K562 (cell line): ENCODE measurements around the gene PCDHB8. TPM values are rescaled to one million over a fixed set of nuclear protein-coding genes. Genes with fewer than 3 reads are reported as not detected.
"Not testable (repeated sequence)": the region's sequence is repeated elsewhere in the genome, so short reads cannot be mapped to it uniquely, and the experiment has no call there.

Experiments
- ATAC-seq: fragments of 200-7000 bp; cut with Tn5 transposase; 3 replicates; pipeline ENCODE4 v1.9.1; 2020; ENCODE audit warnings: moderate library complexity
- BruUV-seq: library from RNA; stranded (reverse); fragments of 400-500 nt; replicated peaks from 2 replicates; lab custom pipeline; 2021; lab: Mats Ljungman, UMichigan
- CTCF ChIA-PET: fragments of 300-600 bp; formaldehyde crosslinking; extraction: SDS; loops from one replicate; lab custom pipeline; 2021; ENCODE audit warnings: low intra/inter-chr PET ratio; lab: Yijun Ruan, JAX
- POLR2A ChIA-PET: fragments of 300-600, 350-650 bp; sonication (Branson Sonifier 250); formaldehyde crosslinking; extraction: SDS; loops from one replicate; lab custom pipeline; 2021; ENCODE audit warnings: antibody characterized with exemption, inconsistent platforms; lab: Yijun Ruan, JAX
- DNase-seq, 4 experiments: peaks; one replicate each; pipeline versions ENCODE4 v3.0.0 to v3.0.0-alpha.2; 2011 to 2018; ENCODE audit warnings: low spot score in 3 of 4, mixed read lengths in 3 of 4; ENCODE audit errors: extremely low read depth in 1 of 4
- FAIRE-seq: peaks from 2 replicates; lab custom pipeline; 2011; peaks lifted over from hg19 to GRCh38; lab: Jason Lieb, UNC
- H2AFZ ChIP-seq: 2 replicates; pipeline ENCODE4 v1.6.0; 2011; ENCODE audit warnings: low read depth, low read length, control low read depth, inconsistent platforms
- H3K27ac ChIP-seq: fragments of 200-600 bp; 3 replicates; pipeline ENCODE4 v1.8.0; 2011; ENCODE audit warnings: low read depth, mild to moderate bottlenecking, control low read depth, inconsistent platforms, low read length, moderate library complexity, mixed read lengths; ENCODE audit errors: extremely low read depth
- H3K27me3 ChIP-seq, 2 experiments: fragments of 300-600 bp in 1 of 2; 2 replicates in 1 of 2; 3 replicates in 1 of 2; pipeline versions ENCODE4 v1.6.0 to v1.8.0; 2011; ENCODE audit warnings: inconsistent platforms in 2 of 2, low read length in 2 of 2, mild to moderate bottlenecking in 1 of 2, mixed read lengths in 1 of 2, moderate library complexity in 1 of 2; ENCODE audit not compliant: control insufficient read depth in 2 of 2, insufficient read depth in 2 of 2
- H3K36me3 ChIP-seq: fragments of 300-600 bp; 3 replicates; pipeline ENCODE4 v1.8.0; 2011; ENCODE audit warnings: mild to moderate bottlenecking, low read length, inconsistent platforms; ENCODE audit not compliant: control insufficient read depth, insufficient read depth
- H3K4me1 ChIP-seq, 2 experiments: fragments of 200-600 bp in 1 of 2; replicated peaks in 1 of 2; 2 replicates in 1 of 2; 3 replicates in 1 of 2; pipeline versions ENCODE4 v1.5.1 to v1.8.0; 2011; ENCODE audit warnings: inconsistent platforms in 2 of 2, low read length in 2 of 2, mild to moderate bottlenecking in 1 of 2, mixed read lengths in 1 of 2, moderate library complexity in 1 of 2; ENCODE audit not compliant: control insufficient read depth in 2 of 2, insufficient read depth in 2 of 2
- H3K4me2 ChIP-seq: 2 replicates; pipeline ENCODE4 v1.6.1; 2011; ENCODE audit warnings: low read length, control low read depth, inconsistent platforms, mixed read lengths; ENCODE audit not compliant: insufficient read depth
- H3K4me3 ChIP-seq: fragments of 200-600 bp; sonication (generic), shearing (Covaris generic); 2 replicates; pipeline ENCODE4 v1.5.1; 2016; ENCODE audit warnings: control low read depth, inconsistent platforms
- H3K79me2 ChIP-seq: fragments of 200-600 bp; 3 replicates; pipeline ENCODE4 v1.8.0; 2011; ENCODE audit warnings: low read length, inconsistent platforms; ENCODE audit not compliant: control insufficient read depth, insufficient read depth
- H3K9ac ChIP-seq, 2 experiments: 2 replicates each; pipeline versions ENCODE4 v1.6.0 to v1.6.1; 2011; ENCODE audit warnings: low read depth in 2 of 2, low read length in 2 of 2, control low read depth in 1 of 2, inconsistent platforms in 1 of 2, mild to moderate bottlenecking in 1 of 2, mixed read lengths in 1 of 2; ENCODE audit not compliant: insufficient read depth in 1 of 2
- H3K9me1 ChIP-seq: one replicate; pipeline ENCODE4 v1.6.0; 2011; ENCODE audit warnings: inconsistent platforms, mild to moderate bottlenecking, low read length, moderate library complexity; ENCODE audit not compliant: control insufficient read depth, insufficient read depth
- H3K9me3 ChIP-seq: replicated peaks from 2 replicates; pipeline ENCODE4 v1.5.1; 2011; ENCODE audit warnings: low read depth, low read length, inconsistent platforms; ENCODE audit not compliant: control insufficient read depth, insufficient read depth
- H4K20me1 ChIP-seq: replicated peaks from 2 replicates; pipeline ENCODE4 v1.6.1; 2011; ENCODE audit warnings: low read length, inconsistent platforms, mixed read lengths; ENCODE audit not compliant: control insufficient read depth, insufficient read depth
- WGBS: fragments of 100-300 bp; shearing (Covaris generic); methylation state at CpG from one replicate; pipeline ENCODE4 v1.1.6; 2016; ENCODE audit warnings: low coverage, mixed read lengths; ENCODE audit not compliant: insufficient coverage; ENCODE audit errors: missing lambda C conversion rate; 5-methylcytosine and 5-hydroxymethylcytosine counted together
- in situ Hi-C: fragments of 300-500 bp; cut with MboI; formaldehyde crosslinking; loops from 4 replicates; pipeline ENCODE4 v1.15.0; 2018; ENCODE audit warnings: inconsistent platforms, mixed read lengths
- intact Hi-C: fragments of 100-400 bp; cut with micrococcal nuclease; formaldehyde crosslinking; loops from 2 replicates; pipeline ENCODE4 v1.14.2; 2022
- polyA plus RNA-seq, 8 experiments: library from polyadenylated mRNA; depleted of rRNA in 4 of 8; stranded (reverse) in 5 of 8; unstranded in 3 of 8; fragments of >200 nt; fragmentation: Nextera tagmentation in 2 of 8; fragmentation: Illumina TruSeq in 1 of 8; extraction: Ambion mirVana in 2 of 8; extraction: Trizol in 1 of 8; gene quantifications; 2 replicates each; pipeline versions ENCODE4 v1.2.1 to v1.2.3, GENCODE V29; 2011 to 2014; ENCODE audit warnings: inconsistent platforms in 1 of 8, missing spikeins in 1 of 8
- total RNA-seq, 7 experiments: library from RNA; depleted of rRNA in 6 of 7; stranded (reverse); fragments of >200 nt in 6 of 7; fragmentation: Illumina TruSeq in 2 of 7; extraction: Trizol in 2 of 7; gene quantifications; 2 replicates each; pipeline versions ENCODE4 v1.2.1 to v1.2.3, GENCODE V29; 2011 to 2021; ENCODE audit warnings: low replicate concordance in 1 of 7

PCDHB8 gene
- total and polyA plus RNA-seq, 9 of the 15 experiments (the other 6 are each of a cell fraction or from before 2014, with no cell fraction given): not detected

DNA sequence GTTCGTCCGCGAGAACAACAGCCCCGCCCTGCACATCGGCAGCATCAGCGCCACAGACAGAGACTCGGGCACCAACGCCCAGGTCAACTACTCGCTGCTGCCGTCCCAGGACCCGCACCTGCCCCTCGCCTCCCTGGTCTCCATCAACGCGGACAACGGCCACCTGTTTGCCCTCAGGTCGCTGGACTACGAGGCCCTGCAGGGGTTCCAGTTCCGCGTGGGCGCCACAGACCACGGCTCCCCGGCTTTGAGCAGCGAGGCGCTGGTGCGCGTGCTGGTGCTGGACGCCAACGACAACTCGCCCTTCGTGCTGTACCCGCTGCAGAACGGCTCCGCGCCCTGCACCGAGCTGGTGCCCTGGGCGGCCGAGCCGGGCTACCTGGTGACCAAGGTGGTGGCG lies 32.7 kb downstream of the PCDHB8 start:
- H3K27ac ChIP-seq, H3K4me2 ChIP-seq, ATAC-seq, H3K9me3 ChIP-seq, H3K9ac ChIP-seq, H3K27me3 ChIP-seq, H3K79me2 ChIP-seq, POLR2A ChIA-PET, H3K4me3 ChIP-seq, H2AFZ ChIP-seq, H4K20me1 ChIP-seq, BruUV-seq, CTCF ChIA-PET, FAIRE-seq, H3K4me1 ChIP-seq, DNase-seq, H3K36me3 ChIP-seq, H3K9me1 ChIP-seq: not testable (repeated sequence)
- in situ Hi-C loops (loop anchor here (25.0 kb wide), 1 partner anchor 927 kb away; no protein-coding TSS in a partner anchor), intact Hi-C loops (loop anchor here (10.0 kb wide), 1 partner anchor 115 kb away; the partner anchor contains the start of gene TAF7)
- 11% methylated on average over 23 of the region's 39 CpGs for WGBS

GRCh38 chr5:141210849-141211248 lies 33.3 kb downstream of the PCDHB8 start:
- H3K9ac ChIP-seq, H3K9me1 ChIP-seq, DNase-seq, H3K79me2 ChIP-seq, POLR2A ChIA-PET, FAIRE-seq, H3K9me3 ChIP-seq, H3K4me3 ChIP-seq, ATAC-seq, H4K20me1 ChIP-seq, H3K4me2 ChIP-seq, H2AFZ ChIP-seq, H3K4me1 ChIP-seq, H3K36me3 ChIP-seq, H3K27ac ChIP-seq, H3K27me3 ChIP-seq, BruUV-seq: not testable (repeated sequence)
- CTCF ChIA-PET: interaction anchor here (0.6 to 1.1 kb wide), 2 partner anchors 113 to 314 kb away, joined by 4 to 6 read pairs; no protein-coding TSS in a partner anchor
- intact Hi-C loops: loop anchor here (10.0 kb wide), 1 partner anchor 114 kb away; the partner anchor contains the start of gene TAF7
- in situ Hi-C loops: loop anchor here (25.0 kb wide), 1 partner anchor 926 kb away; no protein-coding TSS in a partner anchor
- WGBS: 3% methylated on average over 13 of the region's 27 CpGs
